Bronchial epithelial cell (primary cell): ENCODE results near the gene LTBP1. TPM values are rescaled to one million over a fixed set of nuclear protein-coding genes. Genes with fewer than 3 reads are reported as not detected.

Experiments
- DNase-seq: peaks from one replicate; pipeline ENCODE4 v3.0.0-alpha.2; 2010; ENCODE audit warnings: low read depth
- FAIRE-seq: peaks from 2 replicates; lab custom pipeline; 2011; peaks lifted over from hg19 to GRCh38; lab: Jason Lieb, UNC
- H3K27me3 ChIP-seq: 2 replicates; pipeline ENCODE4 v1.5.1; 2011; ENCODE audit warnings: low read length; ENCODE audit not compliant: control insufficient read depth, insufficient read depth
- H3K36me3 ChIP-seq: 2 replicates; pipeline ENCODE4 v1.5.1; 2011; ENCODE audit warnings: low read length; ENCODE audit not compliant: control insufficient read depth, insufficient read depth
- H3K4me3 ChIP-seq: 2 replicates; pipeline ENCODE4 v1.5.1; 2011; ENCODE audit warnings: mild to moderate bottlenecking, low read depth, low read length, control low read depth
- total RNA-seq: library from RNA; depleted of rRNA; stranded (reverse); fragments of >200 nt; gene quantifications from 2 replicates; pipeline ENCODE4 v1.2.1, GENCODE V29; 2014
- TF ChIP-seq, protein P1 (sequence below): IDR thresholded peaks from 2 replicates; pipeline ENCODE4 v1.5.1; 2011; ENCODE audit warnings: mild to moderate bottlenecking, moderate library complexity, low read length, control low read depth, inconsistent platforms; ENCODE audit not compliant: insufficient read depth, severe bottlenecking

LTBP1 gene
- total RNA-seq, 1 donor from 2014 or later = 6.6 TPM

GRCh38 chr2:33059471-33060156, 112.9 kb downstream of the LTBP1 start:
- TF ChIP-seq, protein P1, sequence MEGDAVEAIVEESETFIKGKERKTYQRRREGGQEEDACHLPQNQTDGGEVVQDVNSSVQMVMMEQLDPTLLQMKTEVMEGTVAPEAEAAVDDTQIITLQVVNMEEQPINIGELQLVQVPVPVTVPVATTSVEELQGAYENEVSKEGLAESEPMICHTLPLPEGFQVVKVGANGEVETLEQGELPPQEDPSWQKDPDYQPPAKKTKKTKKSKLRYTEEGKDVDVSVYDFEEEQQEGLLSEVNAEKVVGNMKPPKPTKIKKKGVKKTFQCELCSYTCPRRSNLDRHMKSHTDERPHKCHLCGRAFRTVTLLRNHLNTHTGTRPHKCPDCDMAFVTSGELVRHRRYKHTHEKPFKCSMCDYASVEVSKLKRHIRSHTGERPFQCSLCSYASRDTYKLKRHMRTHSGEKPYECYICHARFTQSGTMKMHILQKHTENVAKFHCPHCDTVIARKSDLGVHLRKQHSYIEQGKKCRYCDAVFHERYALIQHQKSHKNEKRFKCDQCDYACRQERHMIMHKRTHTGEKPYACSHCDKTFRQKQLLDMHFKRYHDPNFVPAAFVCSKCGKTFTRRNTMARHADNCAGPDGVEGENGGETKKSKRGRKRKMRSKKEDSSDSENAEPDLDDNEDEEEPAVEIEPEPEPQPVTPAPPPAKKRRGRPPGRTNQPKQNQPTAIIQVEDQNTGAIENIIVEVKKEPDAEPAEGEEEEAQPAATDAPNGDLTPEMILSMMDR = no peak
- DNase-seq = no peak
- no peak overlapping the region for H3K4me3 ChIP-seq
- no peaks in the 10 kb centered on the region for H3K36me3 ChIP-seq
- no peak for FAIRE-seq
- no peaks in the 10 kb centered on the region for H3K27me3 ChIP-seq

DNA sequence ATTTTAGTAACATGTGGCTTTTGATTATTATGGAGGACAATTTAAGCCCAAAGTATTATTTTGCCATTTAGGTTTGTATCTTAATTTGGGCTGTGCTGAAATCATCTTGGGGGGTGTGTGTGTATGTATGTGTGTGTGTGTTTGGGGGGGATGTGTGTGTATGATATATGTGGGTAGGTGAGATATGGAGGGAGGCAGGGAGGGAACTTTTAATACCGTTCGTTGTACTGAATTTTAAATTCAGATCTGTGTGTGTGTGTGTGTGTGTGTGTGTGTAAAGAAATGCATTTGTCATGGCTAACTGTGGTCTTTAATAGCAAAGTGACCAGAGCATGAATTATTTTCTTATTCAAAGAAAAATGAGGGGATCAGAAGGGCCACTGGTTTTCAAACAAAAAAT, 113.7 kb downstream of the LTBP1 start:
- no peak for FAIRE-seq

DNA sequence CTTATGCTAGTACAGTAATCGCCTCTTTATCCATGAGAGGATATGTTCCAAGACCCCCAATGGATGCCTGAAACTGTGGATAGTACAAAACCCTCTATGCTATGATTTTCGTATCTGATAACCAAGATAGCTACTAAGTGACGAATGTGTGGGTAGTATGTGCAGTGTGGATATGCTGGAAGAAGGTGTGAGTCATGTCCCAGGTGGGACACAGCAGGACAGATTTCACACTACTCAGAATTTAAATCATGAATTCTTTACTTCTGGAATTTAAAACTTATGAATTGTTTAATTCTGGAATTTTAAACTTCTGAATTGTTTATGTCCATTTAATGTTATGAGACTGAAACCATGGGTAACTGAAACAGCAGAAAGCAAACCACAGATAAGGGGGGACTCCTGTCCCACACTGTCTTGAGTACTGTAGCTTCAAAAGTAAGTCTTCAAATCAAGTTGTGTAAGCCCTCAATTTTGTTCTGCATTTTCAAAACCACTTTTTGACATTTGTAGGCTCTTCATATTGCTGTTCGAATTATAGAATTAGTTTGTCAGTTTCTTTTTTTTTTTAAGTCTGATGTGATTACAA, 116.0 kb downstream of the LTBP1 start:
- H3K36me3 ChIP-seq = no peaks in the 10 kb centered on the region
- H3K4me3 ChIP-seq = no peak overlapping the region
- DNase-seq (peak; percentile 27), FAIRE-seq (no peak)
- TF ChIP-seq, protein P1 = no peak
- H3K27me3 ChIP-seq = no peaks in the 10 kb centered on the region

More for the DNA sequence above, 113.7 kb downstream of the LTBP1 start:
- no peak for DNase-seq
- Histone ChIP-seq H3K27me3 (no peaks in the 10 kb centered on the region), H3K36me3 (no peaks in the 10 kb centered on the region), H3K4me3 (no peak overlapping the region)
- TF ChIP-seq, protein P1 = no peak

DNA sequence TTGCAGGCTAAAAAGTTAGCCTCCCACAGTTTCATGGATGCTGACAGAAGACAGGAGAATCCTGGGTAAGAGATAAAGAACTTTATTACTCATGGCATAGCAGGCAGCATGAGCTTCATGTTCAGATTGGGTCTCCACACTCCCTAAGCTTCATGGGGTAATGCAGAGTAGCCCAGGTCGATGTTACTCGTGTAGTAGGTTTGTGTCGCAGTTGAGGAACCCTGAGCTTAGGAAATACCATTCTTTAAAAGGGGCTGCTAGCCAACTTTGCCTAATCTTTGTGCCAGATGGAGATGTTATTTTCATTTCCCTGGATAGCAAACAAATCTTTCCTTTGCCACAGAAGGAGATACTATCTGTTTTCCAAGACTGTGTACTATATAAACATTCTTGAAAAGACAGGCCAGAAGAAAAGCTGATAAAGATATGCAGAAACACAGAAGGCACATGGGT, 117.6 kb downstream of the LTBP1 start:
- H3K27me3 ChIP-seq = no peaks in the 10 kb centered on the region
- TF ChIP-seq, protein P1 = no peak
- FAIRE-seq = no peak
- no peaks in the 10 kb centered on the region for H3K36me3 ChIP-seq
- no peak overlapping the region for H3K4me3 ChIP-seq
- DNase-seq = no peak

DNA sequence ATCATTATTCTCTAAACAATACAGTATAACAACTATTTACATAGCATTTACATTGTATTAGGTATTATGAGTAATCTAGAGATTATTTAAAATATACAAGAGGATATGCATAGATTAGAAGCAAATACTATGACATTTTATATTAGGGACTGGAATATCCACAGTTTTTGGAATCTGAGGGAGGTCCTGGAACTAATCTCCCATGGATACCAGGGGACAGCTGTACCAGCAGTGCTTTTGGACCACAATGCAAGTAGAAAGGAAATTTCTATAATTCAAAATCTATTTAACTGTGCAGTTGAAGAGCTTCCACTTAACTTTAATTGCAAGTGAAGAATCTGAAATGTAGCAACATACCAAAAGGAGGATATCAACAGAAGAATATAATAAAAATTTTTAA, 120.8 kb downstream of the LTBP1 start:
- Histone ChIP-seq H3K27me3 (no peaks in the 10 kb centered on the region), H3K4me3 (no peak overlapping the region), H3K36me3 (no peaks in the 10 kb centered on the region)
- DNase-seq = no peak
- TF ChIP-seq, protein P1 = no peak
- no peak for FAIRE-seq
